GM11168 (cell line): ENCODE results near the gene PPDPF.

ENCODE experiments used
- in situ Hi-C: fragments of 300-500 bp; cut with MboI; formaldehyde crosslinking; loops from one replicate; pipeline ENCODE4 v1.12.0; 2022; ENCODE audit warnings: low sequenced_read_pairs; ENCODE audit not compliant: unreplicated experiment

Gene PPDPF

DNA sequence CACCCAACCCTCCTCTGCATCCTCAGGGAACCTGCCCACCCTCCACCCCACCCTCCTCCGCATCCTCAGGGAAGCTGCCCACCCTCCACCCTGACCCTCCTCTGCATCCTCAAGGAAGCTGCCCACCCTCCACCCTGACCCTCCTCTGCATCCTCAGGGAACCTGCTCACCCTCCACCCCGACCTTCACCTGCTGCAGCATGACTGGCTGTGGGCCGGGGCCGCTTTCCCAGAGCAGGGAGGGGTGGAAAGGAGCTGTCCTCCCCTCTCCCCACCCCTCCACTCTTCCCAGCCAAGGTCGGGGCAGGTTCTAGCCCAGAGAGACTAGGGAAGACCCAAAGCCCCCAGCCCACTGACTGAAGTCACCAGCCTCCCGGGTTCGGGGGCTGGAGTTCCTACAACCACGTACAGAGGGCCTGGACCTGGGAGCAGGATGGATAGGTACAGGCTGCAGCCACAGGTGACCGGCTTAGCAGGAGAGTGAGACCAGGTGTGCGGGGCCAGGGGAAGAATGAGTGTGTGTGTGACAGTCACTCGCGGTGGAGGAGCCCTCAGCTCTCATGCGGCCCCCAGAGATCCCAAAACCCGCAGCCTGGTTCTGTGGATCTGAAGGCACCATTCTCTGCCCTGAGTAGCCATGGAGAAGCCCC lies 33.3 kb upstream of the PPDPF start:
- in situ Hi-C loops, result no loop called here

DNA sequence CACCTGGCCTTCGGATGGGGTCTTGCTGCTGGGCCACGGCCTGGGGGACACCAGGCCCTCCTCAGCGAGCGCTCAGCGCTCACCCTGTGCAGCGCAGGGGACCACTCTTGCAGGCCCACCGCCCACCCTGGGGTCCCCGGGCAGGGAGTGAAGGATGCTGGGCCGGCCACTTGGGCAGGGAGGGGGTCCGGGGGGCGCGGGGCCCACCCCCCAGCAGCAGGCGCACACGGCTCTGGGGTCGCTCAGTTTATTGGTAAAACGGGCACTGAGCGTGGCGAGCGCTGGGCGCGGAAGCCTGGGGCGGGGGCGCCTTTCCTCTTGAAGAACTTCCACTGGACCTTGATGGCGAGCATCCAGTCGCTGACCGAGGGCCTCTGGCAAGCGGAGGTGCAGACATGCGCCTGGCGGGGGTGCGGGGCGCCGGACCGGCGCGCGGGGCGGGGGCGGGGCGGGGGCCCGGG lies 32.8 kb upstream of the PPDPF start:
- in situ Hi-C loops, result no loop called here

DNA sequence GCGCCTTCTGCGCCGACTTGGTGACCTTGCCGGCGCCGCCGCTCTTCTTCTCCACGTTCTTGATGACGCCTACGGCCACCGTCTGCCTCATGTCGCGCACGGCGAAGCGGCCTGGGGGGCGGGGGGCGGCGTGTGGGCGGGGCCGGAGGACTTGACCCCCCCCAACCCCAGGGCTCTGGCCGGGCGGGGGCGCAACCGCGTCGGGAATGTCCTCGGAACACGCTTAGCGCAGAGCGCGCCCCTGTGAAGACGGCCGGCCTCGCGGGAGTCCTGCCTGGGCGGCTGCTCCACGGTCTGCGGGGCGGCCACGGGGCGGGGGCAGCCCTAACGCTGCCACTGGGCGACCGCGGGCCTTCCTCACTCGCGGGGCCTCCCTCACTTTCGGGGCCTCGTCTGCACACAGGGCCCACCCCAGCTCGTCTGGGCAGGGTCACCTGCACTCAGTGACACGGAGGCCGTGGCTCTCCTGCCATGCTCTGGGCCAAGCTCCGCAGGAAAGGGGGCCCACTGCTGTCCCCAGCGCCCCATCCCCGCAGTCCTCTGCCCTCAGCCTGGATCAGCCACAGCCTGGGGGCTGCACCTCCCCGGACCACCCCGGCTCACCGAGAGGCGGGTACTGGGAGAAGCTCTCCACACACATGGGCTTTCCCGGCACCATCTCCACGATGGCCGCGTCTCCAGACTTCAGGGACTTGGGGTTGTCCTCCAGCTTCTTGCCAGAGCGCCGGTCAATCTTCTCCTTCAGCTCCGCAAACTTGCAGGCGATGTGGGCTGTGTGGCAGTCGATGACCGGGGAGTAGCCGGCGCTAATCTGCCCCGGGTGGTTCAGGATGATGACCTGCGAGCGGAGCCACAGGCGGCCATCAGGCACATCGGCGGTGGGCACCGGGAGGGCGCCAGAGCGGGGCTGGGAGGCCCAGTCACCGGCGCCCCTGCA lies 32.0 kb upstream of the PPDPF start:
- in situ Hi-C loops, result no loop called here

DNA sequence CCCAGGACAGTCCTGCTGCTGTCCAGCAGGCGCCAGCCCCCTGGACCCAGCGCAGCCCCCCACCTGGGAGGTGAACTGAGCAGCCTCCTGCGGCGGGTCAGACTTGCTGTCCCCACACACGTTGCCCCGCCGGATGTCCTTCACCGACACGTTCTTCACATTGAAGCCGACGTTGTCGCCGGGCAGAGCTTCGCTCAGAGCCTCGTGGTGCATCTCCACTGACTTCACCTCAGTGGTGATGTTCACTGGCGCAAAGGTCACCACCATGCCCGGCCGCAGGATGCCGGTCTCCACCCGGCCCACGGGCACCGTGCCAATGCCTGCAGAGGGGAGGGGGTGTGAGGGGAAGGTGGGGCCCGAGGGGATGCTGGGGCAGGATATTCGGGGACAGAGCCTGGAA lies 30.1 kb upstream of the PPDPF start:
- in situ Hi-C loops, result no loop called here

DNA sequence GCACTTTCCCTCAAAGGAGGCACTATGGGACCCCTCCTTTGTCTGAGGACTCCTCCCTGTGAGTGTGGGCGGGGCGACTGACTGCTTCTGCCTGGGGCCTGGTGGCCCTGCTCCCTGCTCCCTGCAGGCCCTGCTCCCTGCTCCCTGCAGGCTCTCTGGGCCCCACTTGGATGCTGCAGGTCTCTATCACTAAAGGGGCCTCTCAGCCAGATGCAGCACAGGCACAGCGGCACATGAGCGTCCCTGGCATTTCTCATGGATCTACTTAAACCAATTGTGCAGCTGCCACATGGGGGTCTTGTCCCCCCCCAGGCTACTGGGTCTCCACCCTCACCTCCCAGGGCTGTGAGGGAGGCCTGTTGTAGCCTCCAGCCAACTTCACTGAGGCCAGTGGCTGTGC lies 29.5 kb upstream of the PPDPF start:
- in situ Hi-C loops, result no loop called here

DNA sequence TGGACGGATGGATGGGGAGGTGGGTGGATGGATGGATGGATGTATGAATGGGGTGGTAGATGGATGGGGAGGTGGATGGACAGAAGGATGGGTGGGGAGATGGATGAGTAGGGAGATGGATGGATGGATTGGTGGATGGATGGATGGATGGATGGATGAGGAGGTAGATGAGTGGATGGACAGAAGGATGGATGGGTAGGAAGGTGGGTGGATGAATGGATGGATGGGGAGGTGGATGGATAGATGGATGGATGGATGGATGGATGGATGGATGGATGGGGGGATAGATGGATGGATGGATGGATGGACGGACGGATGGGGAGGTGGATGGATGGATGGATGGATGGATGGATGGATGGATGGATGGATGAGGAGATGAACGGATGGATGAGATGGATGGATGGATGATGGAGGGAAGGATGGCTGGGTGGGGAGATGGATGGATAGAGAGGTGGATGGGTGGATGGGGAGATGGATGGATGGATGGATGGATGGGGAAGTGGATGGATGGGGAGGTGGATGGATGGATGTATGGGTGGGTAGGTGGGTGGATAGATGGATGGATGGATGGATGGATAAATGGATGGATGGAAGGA lies 28.8 kb upstream of the PPDPF start:
- in situ Hi-C loops, result no loop called here

DNA sequence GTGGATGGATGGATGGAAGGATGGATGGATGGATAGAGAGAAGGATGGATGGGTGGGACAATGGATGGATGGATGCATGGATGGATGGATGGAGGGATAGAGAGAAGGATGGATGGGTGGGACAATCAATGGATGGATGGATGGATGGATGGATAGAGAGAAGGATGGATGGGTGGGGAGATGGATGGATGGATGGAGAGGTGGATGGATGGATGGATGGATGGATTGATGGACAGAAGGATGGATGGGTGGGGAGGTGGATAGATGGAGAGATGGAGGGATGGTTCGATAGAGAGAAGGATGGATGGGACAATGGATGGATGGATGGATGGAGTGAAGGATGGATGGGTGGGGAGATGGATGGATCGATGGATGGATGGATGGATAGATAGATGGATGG lies 28.0 kb upstream of the PPDPF start:
- in situ Hi-C loops, result no loop called here

DNA sequence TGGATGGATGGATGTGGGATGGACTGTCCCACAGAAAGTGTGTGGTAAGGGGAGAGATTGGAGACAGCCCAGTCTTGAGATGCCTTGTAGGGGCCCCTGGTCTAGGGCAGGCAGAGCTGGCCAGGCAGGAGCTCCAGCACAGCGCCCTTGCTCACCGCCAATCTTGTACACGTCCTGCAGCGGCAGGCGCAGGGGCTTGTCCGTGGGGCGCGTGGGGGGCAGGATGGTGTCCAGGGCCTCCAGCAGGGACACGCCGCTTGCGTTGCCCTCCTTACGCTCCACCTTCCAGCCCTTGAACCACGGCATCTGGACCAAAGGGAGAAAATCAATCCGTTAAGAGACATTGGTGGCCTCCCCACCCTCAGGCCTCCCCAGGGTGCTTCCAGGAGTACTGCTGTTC lies 27.6 kb upstream of the PPDPF start:
- in situ Hi-C loops, result no loop called here

DNA sequence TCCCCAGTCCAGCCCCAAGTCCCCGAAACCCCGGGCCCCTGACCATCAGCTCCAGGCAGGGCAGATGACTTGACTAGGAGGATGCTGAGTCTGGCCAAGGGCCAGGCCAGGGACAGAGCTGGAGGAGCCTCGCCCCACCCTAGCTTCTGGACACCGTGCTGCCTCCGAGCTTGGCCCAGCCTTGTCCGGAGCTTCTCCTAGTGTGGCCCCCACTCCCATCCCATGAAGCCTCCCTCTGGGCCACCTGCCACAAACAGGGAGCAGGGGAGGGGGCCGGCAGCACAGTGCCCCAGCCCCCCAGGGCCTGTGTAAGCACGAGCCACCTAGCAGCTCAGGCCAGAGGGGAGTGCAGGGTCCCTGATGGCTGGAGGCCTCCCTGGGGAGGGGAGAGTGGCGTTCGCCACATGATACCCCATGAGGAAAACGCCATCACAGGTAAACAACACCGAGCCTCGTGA lies 27.0 kb upstream of the PPDPF start:
- in situ Hi-C loops, result no loop called here

DNA sequence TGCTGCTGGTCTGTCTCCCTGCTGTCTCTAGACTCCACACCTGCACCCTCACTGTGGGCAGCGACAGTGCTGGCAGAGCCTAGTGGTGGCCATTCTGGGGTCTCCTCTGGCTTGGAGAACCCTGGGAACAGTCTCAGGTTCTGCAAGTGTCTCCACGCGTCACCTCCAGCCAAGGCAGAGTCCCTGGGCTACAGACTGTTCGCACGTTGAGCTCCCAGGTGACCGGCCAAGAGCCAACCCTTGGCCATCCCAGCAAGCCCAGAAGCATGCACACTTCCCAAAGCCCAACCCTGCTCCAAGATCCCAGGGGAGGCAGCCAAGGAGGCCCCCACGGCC lies 26.5 kb upstream of the PPDPF start:
- in situ Hi-C loops, result no loop called here

DNA sequence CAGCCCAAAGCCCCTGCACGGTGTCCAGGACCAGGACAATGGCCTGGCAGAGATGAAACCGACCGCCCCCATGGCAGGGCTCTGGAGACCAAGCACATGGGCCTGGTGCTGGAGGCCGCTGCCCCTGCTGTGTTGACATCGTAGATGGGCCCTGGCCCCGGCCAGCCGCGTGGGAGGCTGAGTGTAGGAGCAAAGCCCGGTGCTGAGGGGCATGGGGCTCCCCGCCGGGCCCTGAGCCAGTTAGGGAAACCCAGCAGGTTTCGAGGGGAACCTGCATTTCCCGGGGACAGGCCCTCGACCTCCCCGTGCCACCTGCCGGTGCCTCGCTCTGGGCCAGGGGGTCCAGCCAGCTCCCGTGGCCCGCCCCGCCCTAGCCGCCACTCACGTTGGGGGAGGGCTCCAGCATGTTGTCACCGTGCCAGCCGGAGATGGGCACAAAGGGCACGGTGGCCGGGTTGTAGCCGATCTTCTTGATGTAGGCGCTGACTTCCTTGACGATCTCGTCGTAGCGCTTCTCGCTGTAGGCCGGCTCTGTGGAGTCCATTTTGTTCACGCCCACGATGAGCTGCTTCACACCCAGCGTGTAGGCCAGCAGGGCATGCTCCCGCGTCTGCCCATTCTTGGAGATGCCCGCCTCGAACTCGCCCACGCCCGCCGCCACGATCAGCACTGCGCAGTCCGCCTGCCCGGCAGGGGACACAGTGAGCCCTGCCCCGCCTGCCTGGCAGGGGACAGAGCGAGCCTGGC lies 26.0 kb upstream of the PPDPF start:
- in situ Hi-C loops, result no loop called here

DNA sequence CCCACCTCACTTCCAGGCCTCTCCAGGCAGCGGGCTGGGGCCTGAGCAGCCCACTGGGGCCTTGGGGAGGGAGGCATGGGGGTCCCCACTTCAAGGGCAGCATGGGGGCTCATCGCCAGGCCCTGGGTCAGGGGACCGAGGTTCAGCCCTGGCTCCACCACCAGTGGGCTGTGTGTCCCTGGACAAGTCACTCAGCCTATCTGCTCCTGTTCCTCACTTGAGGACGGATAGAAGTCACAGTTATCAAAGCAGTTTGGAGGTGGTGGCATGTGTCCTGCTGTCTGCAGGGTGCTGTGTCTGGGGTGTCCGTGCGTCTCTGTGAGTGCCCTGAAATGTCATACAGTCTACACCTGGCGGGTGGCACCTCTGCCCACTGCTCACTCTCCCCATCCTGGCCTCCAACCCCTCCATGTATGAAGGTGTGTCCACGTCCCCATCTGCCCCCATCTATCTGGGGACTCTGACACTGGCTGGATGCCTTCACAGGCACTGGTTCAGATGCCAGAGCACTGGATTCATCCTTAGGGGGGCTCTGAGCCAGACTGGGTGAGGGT lies 25.3 kb upstream of the PPDPF start:
- in situ Hi-C loops, result no loop called here

DNA sequence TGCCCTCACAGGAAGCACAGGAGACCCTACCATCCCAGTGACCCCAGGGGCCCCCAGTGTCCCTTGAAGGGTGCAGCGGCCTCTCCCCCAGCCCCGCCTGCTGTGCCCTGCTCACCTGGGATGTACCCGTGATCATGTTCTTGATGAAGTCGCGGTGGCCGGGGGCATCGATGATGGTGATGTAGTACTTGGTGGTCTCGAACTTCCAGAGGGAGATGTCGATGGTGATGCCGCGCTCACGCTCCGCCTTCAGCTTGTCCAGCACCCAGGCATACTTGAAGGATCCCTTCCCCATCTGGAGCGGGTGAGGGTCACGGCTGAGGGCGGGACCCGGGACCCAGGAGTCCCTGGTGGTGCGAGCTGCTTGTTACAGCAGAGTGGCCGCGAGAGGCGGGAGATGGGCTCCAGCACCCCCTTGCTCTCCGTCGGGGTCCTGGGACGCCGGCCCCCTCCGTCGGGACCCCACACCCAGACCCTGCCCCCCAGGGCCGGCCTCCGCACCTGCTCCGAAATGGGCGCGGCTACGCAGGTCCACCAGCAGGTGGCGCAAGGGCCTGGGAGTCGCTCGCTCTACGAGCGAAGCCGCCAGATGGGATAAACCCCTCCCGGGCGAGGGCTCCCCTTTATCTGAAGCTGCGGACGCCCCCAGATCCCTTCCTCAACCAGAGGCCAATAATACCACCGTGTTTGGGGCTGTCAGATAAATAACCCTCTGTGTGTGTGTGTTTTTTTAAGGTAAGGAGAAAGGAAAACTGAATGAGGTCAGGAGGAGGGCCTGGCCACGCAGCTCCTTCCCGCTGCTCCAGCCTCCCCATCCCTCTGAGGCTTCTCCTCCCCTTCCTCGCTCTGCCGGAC lies 24.6 kb upstream of the PPDPF start:
- in situ Hi-C loops, result no loop called here

DNA sequence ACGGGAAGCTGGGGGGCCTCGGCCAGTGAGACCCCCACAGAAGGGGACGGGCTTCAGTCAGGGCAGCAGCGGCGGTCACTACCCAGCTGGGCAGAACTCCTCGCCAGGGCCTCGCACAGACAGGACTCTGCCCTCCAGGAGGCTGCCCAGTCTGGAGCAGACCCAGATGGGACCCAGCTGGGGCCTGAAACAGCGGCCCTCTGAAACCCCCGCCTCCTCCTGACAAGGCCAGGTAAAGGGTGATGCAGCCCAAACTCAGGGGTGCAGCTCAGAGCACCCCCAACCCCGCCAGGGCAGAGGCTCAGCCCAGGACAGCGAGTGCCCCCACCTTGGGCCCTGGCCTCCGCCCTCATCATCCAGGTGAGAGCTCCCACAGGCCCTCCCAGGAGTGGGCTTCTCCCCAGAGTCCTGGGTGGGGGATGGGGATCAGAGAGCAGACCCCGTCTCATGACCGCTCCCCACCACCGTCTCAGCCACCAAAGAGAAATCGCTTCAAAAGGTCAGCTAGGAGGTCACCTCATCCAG lies 23.9 kb upstream of the PPDPF start:
- in situ Hi-C loops, result no loop called here

DNA sequence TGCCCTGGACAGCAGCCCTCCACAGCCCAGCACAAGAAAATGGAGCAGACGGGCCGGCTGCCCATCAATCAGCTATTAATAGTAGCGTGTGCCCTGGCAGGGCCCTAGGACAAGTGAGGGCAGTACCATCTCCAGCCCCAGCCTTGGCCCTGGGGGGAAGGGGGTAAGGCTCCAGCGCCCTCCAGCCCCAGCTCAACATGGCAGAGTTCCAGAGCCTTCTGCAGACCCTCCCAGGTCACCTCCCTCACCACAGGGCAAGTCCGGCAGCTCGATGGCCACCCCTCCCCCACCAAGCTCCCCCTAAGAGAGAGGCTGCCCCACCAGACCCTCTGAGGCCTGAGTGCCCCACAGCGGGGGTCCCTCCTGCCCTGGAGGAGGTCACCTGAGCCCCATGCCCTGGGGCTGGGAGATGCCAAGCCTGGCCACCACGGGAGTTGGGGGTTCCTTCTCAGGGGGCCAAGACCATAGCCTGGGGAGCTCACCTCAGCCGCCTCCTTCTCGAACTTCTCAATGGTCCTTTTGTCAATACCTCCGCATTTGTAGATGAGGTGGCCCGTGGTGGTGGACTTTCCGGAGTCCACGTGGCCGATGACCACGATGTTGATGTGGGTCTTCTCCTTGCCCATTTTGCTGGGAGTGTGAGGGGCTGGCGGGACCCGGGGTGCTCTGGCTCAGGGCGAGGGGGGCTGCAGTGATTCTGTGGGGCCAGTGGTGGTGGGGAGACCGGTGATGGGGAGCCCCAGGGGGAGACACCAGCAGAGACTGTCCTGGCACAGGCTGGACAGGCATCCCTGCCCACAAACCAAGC lies 23.2 kb upstream of the PPDPF start:
- in situ Hi-C loops, result no loop called here

DNA sequence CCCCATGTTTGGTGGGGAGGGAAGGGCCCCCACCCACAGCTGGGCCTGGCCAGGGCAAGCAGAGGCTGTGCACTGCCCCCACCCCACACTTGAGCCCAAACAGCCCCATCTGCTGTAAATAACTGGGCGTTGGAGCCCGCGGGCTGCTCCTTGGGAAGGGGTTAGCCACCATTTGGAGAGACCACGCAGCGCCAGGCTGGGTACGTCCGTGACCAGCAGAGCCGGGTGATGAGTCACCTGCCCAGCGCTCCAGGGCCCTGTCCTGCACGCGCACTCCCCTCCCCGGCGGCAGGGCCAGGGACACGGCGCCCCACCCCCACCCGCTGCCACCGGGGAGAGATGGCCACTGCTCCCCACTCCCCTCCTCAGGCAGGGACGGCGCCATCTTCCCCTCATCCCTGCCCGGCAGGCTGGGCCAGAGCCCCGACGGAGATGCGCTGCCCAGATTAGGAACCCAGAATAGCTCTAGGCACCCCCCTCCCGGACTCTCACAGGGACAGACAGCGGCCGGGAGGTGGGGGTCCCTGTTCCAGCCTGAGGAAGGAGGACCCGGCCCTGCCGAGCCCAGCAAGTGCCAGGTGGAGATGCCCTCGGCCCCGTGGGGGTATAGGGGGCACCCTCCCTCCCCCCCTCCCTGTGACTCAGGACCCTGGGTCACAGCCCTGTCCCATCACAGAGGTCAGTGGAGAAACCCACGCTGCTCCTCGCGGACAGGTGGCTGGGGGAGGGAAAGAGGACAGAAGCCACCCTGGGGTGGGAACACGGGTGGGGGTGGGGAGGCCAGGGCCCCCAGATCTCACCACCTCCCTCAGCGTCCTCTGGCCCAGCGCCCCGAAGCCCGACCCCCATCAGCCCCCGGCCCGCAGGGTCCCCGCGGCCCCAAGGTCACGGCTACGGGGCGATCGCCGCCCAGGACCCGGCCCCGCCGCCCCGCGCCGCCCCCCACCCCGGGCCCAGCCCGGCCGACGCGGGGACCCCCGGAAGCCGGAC lies 22.3 kb upstream of the PPDPF start:
- in situ Hi-C loops, result no loop called here

DNA sequence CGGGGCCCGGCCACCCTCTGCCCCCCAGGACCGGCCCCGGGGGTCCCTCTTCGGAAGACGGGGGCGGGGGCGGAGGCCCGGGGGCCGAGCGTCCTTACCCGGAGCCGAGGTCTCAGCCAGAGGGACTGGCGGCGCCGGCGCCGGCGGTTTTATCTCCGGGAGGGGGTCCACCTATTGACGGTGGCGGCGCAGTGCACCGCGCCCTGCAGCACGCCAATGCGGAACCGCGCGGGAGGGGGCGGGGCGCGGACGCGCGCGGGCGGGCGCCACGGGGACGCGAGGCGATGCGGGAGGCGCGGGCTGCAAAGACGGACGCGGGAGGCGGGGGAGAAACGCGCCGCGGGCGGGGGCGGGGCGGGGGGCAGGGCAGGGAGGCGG lies 21.6 kb upstream of the PPDPF start, which contains the start of gene EEF1A2:
Gene EEF1A2 (minus strand): TSS at position 124 of the 378 bp plus-strand sequence. CDS start 1,320 bp downstream, outside the sequence.
- in situ Hi-C loops, result no loop called here
